DMS 273 treated with DMSO at 0.1 percent for 48 hours (cell line): Measurements from ENCODE around the gene A3GALT2.

Source experiments
- DNase-seq: peaks from one replicate; lab custom pipeline; 2025; lab: John Stamatoyannopoulos, UW

A3GALT2 gene

DNA sequence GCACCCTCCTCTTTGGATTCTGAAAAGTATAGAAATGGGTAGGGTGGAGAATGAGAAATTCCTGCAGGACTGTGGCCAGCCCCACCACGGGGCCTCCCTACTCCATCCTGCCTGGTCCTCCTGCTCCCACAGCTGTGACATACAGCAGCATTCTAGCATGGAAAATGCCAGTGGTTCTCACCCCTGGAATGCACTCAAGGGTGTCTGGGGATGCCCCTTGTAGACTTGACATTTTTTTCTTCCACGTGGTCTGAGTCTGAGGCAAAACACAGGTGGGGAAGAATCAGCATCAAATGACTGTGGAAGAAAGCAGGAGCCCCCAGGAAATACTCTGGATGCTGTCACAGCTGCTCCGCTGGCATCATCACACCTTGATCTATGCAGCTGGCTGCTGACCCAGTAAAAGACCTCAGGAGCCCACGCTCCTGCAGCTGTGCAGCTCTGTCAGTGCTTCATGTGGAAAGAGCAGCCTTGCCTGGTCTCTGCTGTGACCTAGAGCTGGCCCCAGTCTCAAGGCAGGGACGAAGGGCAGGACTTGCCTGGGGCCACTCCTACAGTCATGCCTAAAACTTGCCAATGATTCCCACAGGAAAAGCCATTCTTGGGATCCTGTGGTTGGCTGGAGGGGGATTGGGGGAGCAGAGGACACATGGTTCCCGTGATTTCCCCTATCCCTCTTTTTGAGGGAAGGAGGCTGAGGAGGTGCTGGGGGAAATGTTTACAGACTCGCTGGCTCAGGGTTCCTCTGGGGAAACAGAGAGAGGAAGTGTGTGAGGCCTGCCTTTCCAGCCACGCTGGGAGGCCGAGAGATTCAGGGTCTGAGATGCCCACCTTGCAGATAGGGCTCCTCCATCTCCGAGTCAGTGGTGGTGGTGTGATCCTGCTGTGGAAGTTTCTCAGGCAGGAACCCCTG, 10.8 kb upstream of the A3GALT2 start:
- no peak for DNase-seq

DNA sequence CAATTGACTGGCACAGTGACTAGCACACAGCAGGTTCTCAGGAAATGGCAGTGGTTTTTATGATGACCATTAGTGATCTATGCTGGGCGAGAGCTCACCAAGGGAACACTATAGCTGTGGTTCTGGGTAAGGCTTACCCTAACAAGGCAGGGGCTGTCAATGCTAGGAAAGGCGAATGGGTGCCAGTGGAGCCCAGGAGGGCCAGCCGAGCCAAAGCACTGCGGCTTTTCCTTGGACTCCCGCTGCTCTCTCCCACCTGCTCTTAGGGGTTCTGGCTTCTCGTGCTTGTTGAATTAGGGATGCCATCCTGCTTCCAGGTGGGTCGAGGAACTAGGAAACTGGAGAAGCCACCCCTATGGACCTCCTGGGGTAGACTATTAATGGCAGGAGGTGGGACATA, 10.0 kb upstream of the A3GALT2 start:
- DNase-seq: no peak

DNA sequence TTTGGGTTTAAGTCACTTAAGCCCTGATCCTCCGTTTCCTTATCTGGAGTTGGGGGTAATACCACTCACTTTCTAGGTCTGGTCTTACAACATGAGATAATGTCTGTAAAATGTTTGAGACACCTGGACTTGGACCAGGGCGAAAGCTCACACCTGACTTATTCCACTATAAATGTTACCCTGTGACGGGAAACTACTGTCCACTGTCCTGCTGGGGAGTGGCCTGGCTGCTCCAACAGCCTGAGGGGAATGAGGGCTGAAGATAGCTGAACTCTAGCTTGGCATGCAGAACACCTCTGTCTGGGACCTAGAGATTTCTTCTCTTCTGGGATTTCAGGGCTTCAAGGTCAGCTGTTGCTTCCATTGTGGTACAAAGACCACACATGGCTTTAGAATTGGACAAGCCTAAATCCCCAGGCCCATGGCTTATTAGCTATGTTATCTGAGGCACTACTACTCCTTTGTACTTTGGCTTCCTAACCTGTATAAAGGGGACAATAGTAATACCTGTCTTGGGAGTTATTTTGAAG, 9.5 kb upstream of the A3GALT2 start:
- no peak for DNase-seq

GRCh38 chr1:33329600-33330305, 8.9 kb upstream of the A3GALT2 start:
- no peak for DNase-seq

GRCh38 chr1:33328817-33329216, 7.9 kb upstream of the A3GALT2 start:
- DNase-seq: no peak

- no peak for DNase-seq
These were observed 6.9 kb upstream of the A3GALT2 start for GRCh38 chr1:33327587-33328325.

- no peak for DNase-seq
These were observed 5.9 kb upstream of the A3GALT2 start for GRCh38 chr1:33326785-33327184.

- DNase-seq: no peak
These were observed 4.0 kb upstream of the A3GALT2 start for GRCh38 chr1:33324677-33325575.

DNA sequence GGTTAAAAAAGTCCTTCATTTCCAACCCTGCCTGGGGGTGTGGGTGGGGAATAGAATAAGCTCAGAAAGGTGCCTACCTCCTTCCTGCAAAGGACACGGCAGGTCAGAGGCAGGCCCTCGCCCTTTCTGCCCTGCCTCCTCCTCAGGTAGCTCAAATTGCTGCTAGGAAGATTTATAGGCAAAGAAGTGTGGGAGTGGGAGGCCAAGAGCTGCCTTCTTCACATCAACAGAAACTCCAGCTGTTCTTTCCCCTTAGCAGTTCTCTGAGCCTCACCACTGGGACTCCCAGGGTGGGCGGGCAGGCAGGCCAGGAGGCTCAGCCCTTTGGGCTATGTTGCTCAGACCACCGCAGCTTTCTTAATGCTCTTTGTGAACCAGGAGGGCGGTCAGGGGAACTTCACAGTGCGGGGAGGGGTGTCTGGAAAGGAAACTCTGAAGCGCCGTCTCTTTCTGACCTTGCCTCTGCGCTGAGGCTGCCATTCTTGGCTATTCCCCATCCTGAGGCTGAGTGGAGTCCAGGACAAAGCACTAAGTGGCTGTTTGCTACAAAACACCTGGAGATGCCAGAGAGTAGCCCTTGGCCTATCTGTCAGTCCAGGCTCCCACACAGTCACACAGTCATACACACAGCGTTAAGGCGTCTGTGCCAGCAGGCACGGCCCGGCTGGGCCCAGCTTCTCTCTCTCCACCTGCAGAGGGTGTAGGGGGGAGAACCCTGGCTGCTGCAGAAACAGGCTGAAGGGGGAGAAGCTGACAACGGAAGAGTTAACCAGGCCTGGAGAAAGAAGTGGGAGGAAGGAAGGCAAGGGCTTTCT, 3.0 kb upstream of the A3GALT2 start:
- no peak for DNase-seq

GRCh38 chr1:33322870-33323585, 2.1 kb upstream of the A3GALT2 start:
- no peak for DNase-seq

DNA sequence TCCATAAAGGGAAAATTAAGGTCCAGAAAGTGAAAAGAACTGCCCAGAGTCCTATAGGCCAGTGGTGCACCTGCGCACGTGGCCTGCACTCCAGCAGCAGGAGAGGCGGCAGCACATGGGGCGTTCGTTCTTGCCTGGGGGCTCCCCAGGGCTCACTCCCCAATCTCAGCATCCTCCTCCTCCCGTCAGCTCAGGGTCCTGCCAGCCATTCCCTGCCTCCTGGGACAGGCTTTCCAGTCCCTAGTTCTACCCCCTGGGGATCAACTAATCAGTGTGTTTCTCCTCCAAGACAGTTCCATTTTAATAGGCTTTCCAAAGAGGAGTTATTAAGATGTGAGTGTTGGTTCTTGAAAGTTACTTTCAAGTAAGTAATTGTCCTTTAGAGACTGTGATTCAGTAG, 1.2 kb upstream of the A3GALT2 start:
- DNase-seq: no peak

DNA sequence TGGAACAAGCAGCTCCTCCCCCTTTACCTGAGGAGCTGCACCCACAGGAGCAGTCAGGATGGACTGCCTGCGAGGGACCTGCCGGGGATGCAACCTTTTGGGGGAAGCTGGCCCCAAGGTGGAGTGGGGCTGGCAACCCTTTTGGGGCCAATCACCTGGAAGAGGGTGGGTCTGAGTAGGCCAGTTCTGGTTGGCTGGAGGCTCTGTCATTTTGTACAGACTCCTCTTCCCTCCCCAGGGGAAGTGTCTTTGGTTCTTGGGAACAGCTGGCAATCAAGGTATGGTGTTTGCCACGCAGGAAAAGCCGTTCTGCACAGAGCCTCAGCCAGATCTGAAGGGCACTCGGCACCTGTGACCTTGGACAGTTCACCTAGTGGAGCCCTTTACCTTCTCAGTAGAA, 280 bp upstream of the A3GALT2 start:
- DNase-seq: no peak

DNA sequence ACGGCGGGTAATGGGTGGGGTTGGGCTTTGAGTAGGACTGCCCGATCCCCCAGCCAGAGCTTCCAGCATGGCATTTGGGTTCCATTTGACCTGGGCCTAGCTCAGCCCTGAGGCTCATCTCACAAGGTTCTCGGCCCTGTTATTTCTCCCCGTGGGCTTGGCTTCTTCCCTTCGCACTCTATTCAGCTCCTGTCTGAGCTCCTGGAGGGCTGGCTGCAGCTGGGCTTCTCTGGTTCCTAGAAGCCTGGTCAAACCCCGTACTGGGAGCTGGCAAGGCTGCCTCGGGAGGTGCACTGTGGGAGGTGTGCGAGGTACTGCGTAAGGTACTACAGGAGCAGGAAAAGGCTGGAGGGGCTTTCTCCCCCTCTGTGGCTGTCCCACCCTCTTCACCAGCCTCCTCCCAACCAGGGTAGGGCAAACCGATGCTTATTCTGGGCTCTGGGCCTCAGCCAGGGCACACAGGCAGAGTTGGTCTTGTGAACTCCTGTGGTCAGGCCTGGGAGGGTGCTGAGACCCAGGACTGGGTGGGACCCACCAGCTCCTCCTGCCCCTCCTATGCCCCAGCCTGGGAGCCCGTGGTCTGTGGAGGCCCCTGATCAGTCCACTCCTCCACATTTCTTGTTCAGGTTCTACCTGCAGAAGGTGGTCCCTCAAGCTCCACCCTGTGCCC, 814 bp downstream of the A3GALT2 start:
- no peak for DNase-seq

DNA sequence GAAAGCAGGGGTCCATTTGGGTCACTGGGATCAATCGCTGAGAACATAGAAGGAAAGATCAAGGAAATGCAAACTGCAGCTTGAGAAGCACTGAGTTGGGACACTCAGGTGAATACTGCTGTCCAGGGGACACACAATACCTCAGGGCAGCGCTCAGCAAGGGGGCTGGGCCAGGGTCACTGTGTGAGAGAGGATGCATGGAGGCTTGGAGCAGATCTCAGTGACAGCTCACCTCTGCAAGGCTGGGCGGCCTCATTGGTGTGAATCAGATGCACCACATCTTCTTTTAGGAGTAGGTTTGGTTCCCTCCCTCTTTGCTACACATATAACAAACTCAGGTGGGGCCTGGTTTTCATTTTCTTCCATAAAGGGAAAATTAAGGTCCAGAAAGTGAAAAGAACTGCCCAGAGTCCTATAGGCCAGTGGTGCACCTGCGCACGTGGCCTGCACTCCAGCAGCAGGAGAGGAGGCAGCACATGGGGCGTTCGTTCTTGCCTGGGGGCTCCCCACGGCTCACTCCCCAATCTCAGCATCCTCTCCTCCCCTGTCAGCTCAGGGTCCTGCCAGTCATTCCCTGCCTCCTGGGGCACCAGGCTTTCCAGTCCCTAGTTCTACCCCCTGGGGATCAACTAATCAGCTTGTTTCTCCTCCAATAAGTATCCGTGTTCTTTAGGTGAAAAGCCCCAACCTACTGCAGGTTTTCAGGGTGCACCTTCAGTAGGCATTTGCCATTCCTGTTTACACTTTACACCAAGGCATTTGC, 1.5 kb downstream of the A3GALT2 start:
- no peak for DNase-seq

DNA sequence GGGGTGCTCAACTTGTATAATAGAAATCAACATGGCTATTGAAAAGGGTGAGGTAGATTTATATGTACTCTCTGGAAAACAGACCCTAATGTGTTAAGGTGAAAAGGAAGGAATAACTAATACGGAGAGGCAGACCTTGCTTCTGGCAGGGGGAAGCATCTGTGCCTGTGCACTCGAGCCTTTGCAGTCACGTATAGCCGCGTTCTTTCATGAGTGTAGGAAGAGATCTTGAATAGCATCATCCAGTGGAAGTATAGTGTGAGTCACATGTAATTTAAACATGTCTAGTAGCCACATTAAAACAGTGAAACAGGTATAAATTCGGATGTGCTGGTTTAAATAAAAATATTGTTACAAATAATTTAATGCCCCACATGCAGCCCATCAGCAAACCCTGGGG, 3.0 kb downstream of the A3GALT2 start:
- DNase-seq: no peak

DNA sequence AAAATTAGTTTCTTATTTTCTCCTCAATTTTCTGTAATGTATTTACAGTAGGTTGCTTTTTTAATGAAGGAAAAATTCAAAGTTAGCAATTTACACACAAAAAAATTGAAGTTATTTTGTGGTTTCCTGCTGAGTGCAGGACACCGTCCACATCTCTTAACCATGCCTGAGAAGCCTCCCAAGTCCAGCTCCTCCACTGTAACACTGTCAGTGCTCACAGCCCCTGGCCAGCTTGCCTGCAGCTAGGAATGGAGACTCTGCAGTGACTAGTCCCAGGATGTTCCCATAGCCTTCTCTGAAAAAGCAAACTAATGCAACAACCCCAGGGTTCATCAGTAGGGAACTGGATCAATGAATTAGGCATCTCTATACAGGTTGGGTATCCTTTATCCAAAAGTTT, 3.5 kb downstream of the A3GALT2 start:
- no peak for DNase-seq

GRCh38 chr1:33316601-33317000, 4.3 kb downstream of the A3GALT2 start:
- DNase-seq: no peak

DNA sequence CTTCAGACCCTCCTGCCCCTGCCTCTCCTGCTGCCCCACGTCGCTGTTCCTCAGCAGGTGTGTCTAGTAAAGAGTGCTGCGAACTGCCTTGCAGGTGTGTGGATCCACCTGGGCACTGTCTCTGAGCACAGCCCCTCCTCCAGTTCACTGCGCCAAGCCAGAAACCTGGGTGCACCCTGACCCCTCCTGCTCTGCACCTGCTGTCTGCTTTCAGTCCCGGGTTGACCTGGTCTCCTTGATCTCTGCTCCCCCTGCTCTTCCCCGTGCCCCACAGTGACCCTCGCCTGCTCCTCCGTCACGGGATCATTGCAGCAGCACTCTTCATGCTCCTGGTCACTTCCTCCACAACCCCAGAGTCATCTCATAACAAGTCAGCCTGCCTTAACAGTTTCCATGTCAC, 6.5 kb downstream of the A3GALT2 start:
- no peak for DNase-seq

DNA sequence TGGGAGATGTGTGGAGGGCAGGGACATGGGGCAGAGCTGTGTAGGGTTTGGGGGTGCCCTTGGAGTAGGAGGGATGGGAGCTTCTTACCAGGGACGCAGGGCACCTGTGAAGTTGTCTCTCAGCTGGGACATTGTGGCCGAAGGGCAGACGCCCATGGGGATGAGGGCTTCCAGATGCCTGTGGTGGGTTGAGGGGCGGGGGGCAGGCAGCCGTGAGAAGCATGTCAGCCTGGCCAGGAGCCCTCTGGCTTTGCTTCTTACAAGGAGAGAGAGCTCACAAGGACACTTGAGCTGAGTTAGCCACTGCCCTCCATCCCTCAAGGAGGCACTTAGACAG, 8.5 kb downstream of the A3GALT2 start:
- no peak for DNase-seq
